SH-SY5Y (cell line): ENCODE measurements around the gene ZNRD2.

ENCODE experiments used
- GATA2 ChIP-seq: IDR thresholded peaks from 2 replicates; pipeline ENCODE4 v1.6.1; 2011; ENCODE audit warnings: mild to moderate bottlenecking, low read depth, low read length
- GATA3 ChIP-seq: IDR thresholded peaks from 2 replicates; pipeline ENCODE4 v1.6.1; 2011; ENCODE audit warnings: low read depth, mild to moderate bottlenecking, low read length, moderate library complexity

DNA sequence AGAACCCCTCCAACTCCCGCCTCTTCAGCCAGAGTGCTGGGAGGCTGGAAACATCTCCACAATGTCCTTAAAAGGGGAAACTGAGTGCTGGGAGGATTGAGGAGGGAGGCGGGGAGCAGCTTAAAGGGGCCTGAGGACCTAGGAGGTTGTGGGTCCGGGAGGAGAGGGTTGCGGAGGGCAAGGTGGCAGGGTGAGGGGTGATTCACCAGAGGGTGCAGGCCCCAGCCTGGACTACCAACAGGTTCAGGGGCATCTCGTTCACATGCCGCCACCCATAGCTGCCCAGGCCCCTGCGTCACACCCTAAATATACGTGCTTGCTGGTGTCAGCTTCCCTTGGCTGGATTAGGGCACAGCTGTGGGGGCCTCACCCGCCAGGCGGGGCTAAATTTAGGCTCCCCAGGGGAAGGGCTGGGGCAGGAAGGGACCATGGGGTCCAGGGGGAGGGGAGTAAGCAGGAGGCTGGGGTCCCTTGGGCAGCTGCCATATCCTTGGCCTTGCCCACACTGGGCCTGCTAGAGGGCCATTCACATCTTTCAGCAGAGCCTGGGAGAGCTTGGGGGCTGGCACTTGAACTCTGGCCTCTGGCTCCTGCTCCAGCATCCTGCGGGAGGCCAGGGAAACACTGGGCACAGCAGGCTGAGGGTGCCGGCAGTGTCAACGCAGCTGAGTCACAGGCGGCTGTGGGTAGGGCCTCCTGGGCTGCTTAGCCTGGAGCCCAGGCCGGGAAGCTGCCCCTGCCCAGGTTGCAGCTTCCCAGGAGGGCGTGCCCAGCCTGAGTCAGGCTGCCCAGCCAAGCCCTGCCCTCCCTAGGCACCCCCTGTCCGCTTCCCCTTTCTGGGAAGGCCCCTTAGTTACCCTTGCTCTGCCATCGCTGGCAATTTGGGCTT, 6.8 kb downstream of the ZNRD2 start:
- TF ChIP-seq GATA3 = no peak
- TF ChIP-seq GATA2 = no peak
